Type B pancreatic cell (in vitro differentiated cells): Measurements from ENCODE around the gene CYB5R3. TPM values are rescaled to one million over a fixed set of nuclear protein-coding genes. Genes with fewer than 3 reads are reported as not detected.

Experiments
- DNase-seq: peaks from one replicate; pipeline ENCODE4 v3.0.0; 2021; ENCODE audit warnings: mixed read lengths; ENCODE audit not compliant: unreplicated experiment; ENCODE audit errors: extremely low spot score
- H3K27ac Mint-ChIP-seq: 2 replicates; pipeline ENCODE4 v1.8.0; 2021; ENCODE audit warnings: mild to moderate bottlenecking, mixed read lengths
- H3K27me3 Mint-ChIP-seq: 2 replicates; pipeline ENCODE4 v1.8.0; 2021; ENCODE audit warnings: mixed read lengths
- H3K36me3 Mint-ChIP-seq: 2 replicates; pipeline ENCODE4 v1.8.0; 2021; ENCODE audit warnings: mixed read lengths
- H3K4me1 Mint-ChIP-seq: one replicate; pipeline ENCODE4 v1.8.0; 2021; ENCODE audit warnings: mixed read lengths; ENCODE audit not compliant: unreplicated experiment
- H3K4me3 Mint-ChIP-seq: 2 replicates; pipeline ENCODE4 v1.8.0; 2021; ENCODE audit warnings: mild to moderate bottlenecking, mixed read lengths
- H3K9me3 Mint-ChIP-seq: 2 replicates; pipeline ENCODE4 v1.8.0; 2021; ENCODE audit warnings: mixed read lengths
- total RNA-seq: library from RNA; stranded (reverse); gene quantifications from 2 replicates; pipeline ENCODE4 v1.2.1, GENCODE V29; 2021; ENCODE audit warnings: low replicate concordance
- TF ChIP-seq, protein P1 (sequence below): fragments of 200-600 bp; sonication (generic); conservative IDR thresholded peaks from 2 replicates; pipeline ENCODE4 v1.5.0; 2021; ENCODE audit warnings: antibody characterized with exemption, mild to moderate bottlenecking

Gene CYB5R3
- total RNA-seq, 1 donor from 2014 or later, result 102 TPM

DNA sequence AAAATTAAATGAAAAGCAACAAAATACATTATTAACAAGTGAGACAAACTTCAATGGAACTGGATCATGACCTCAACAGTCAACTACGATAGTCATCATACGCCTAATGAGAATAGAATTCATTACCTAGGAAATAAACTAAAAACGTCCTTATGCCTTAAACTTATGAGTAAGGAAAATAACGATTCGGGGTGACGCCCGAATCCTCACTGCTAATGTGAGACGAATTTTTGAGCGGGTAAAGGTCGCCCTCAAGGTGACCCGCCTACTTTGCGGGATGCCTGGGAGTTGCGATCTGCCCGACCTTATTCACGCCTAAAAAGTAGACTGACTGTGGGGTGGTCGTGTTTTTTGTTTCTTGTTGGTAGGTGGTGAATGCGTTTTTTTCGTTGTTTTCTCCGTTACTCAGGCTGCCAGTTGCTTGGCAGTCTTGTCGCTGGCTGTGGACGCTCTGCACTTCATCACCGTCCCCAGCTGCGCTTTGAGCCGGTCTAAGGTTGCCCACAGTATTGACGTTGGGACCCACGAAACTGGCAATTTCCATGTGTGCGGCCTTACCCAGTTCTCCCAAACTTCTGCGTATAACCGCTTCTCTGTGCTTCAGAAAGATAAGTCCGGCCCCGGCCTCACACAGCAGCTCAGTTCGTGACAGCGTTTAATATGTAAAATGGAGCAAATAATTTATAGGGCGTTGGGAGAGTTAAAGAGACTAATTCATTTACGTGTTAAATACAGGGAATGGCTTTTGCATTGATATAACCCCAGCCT is 33.9 kb downstream of the CYB5R3 start:
- Mint-ChIP-seq H3K4me3 (peak overlapping the region; percentile 96), H3K27ac (peak overlapping the region; percentile 100), H3K9me3 (no peaks in the 10 kb centered on the region), H3K36me3 (peaks cover 9% of the 10 kb centered on the region), H3K27me3 (no peaks in the 10 kb centered on the region), H3K4me1 (peaks cover 27% of the 10 kb centered on the region)
- peak; percentile 87 for DNase-seq
- TF ChIP-seq, protein P1, sequence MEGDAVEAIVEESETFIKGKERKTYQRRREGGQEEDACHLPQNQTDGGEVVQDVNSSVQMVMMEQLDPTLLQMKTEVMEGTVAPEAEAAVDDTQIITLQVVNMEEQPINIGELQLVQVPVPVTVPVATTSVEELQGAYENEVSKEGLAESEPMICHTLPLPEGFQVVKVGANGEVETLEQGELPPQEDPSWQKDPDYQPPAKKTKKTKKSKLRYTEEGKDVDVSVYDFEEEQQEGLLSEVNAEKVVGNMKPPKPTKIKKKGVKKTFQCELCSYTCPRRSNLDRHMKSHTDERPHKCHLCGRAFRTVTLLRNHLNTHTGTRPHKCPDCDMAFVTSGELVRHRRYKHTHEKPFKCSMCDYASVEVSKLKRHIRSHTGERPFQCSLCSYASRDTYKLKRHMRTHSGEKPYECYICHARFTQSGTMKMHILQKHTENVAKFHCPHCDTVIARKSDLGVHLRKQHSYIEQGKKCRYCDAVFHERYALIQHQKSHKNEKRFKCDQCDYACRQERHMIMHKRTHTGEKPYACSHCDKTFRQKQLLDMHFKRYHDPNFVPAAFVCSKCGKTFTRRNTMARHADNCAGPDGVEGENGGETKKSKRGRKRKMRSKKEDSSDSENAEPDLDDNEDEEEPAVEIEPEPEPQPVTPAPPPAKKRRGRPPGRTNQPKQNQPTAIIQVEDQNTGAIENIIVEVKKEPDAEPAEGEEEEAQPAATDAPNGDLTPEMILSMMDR, result no peak

DNA sequence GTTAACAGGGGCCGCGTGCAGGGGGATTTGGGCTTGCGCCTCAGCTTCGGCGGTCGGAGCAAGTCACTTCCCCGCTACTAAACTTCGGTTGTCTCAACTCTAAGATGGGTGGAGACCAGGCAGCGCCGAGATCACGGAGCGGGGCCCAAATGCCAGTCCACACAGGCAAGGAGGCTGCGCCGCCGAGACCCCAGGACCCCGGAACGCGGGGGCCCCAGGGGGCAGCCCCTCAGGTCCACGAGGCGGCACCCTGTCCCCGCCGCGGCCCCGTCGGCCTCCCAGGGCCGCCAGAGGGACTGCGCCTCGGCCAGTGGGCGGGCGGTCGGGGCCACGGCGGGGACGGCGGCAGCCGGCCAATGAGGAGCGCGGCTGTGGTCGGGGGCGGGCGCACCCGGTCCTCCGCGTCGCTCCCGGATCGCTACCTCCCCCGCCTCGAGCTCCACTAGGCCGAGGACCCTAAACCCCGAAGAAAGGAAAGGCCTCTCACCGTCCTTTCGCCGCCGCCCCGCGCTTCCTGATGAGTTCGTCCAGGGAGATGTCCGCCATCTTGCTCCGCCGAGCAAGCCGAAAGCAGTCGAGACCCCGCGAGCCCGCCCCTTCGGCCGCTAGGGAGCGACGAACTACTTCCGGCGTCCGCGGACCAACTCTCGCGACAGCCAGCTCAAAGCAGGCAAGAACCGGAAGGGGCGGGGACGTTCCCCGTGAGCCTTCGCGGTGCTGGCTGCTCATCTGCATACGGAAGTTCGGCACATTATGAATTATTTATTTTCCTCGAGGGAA is 34.7 kb downstream of the CYB5R3 start, which contains the start of gene POLDIP3:
TSS of gene POLDIP3 (minus strand) at position 572 of the 780 bp plus-strand sequence. CDS start at position 546, 26 bp downstream.
- H3K4me1 Mint-ChIP-seq, result peaks cover 34% of the 10 kb centered on the region

GRCh38 chr22:42613872-42614301 is 35.3 kb downstream of the CYB5R3 start:
- no peak for DNase-seq
- no peaks in the 10 kb centered on the region for H3K27me3 Mint-ChIP-seq
- peaks cover 41% of the 10 kb centered on the region for H3K4me1 Mint-ChIP-seq
- H3K36me3 Mint-ChIP-seq, result peaks cover 9% of the 10 kb centered on the region
- TF ChIP-seq, protein P1, result no peak
- H3K4me3 Mint-ChIP-seq, result peak overlapping the region; percentile 94
- H3K9me3 Mint-ChIP-seq, result no peaks in the 10 kb centered on the region
- H3K27ac Mint-ChIP-seq, result peak overlapping the region; percentile 100

More for the DNA sequence above, 34.7 kb downstream of the CYB5R3 start, which contains the start of gene POLDIP3:
- H3K4me3 Mint-ChIP-seq, result peak within 1 kb of the TSS; percentile 96
- H3K9me3 Mint-ChIP-seq, result no peaks in the 10 kb centered on the region
- H3K27me3 Mint-ChIP-seq, result no peaks in the 10 kb centered on the region
- H3K36me3 Mint-ChIP-seq, result peaks cover 9% of the 10 kb centered on the region
- peak within 1 kb of the TSS; percentile 100 for H3K27ac Mint-ChIP-seq
- DNase-seq, result peak; percentile 100
- TF ChIP-seq, protein P1, result no peak

- Mint-ChIP-seq H3K4me3 (peak overlapping the region; percentile 64), H3K27ac (peak overlapping the region; percentile 100), H3K36me3 (peaks cover 12% of the 10 kb centered on the region), H3K27me3 (no peaks in the 10 kb centered on the region), H3K9me3 (no peaks in the 10 kb centered on the region), H3K4me1 (peaks cover 40% of the 10 kb centered on the region)
- no peak for DNase-seq
- TF ChIP-seq, protein P1, result no peak
Observed at GRCh38 chr22:42612336-42612735, 36.9 kb downstream of the CYB5R3 start.

DNA sequence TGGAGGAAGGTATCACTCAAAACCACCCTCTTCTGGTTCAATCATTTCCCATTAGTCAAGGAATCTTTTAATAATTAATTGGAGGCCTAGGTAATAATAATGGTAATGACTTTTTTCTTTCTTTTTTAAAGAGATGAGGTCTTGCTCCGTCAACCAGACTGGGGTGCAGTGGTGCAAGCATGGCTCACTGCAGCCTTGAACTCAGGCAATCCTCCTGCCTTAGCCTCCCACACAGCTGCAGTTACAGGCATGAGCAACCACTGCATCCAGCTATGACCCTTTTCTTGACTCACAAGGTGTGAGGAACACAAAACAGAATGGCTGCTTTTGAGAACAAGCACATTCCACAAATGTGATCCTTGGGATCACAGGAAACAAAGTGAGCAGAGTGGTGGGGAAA is 38.1 kb downstream of the CYB5R3 start:
- H3K36me3 Mint-ChIP-seq, result peaks cover 18% of the 10 kb centered on the region
- no peak overlapping the region for H3K27ac Mint-ChIP-seq
- no peak for DNase-seq
- H3K27me3 Mint-ChIP-seq, result no peaks in the 10 kb centered on the region
- peaks cover 44% of the 10 kb centered on the region for H3K4me1 Mint-ChIP-seq
- peak overlapping the region; percentile 41 for H3K4me3 Mint-ChIP-seq
- TF ChIP-seq, protein P1, result no peak
- no peaks in the 10 kb centered on the region for H3K9me3 Mint-ChIP-seq
